Fibroblast of skin of right quadriceps (primary cell): ENCODE results near the gene GOSR1.
"Not testable (repeated sequence)": the region's sequence is repeated elsewhere in the genome, so short reads cannot be mapped to it uniquely, and the experiment has no call there.

Source experiments
- DNase-seq: peaks from one replicate; pipeline ENCODE4 v3.0.0-alpha.2; 2013

Gene GOSR1

DNA sequence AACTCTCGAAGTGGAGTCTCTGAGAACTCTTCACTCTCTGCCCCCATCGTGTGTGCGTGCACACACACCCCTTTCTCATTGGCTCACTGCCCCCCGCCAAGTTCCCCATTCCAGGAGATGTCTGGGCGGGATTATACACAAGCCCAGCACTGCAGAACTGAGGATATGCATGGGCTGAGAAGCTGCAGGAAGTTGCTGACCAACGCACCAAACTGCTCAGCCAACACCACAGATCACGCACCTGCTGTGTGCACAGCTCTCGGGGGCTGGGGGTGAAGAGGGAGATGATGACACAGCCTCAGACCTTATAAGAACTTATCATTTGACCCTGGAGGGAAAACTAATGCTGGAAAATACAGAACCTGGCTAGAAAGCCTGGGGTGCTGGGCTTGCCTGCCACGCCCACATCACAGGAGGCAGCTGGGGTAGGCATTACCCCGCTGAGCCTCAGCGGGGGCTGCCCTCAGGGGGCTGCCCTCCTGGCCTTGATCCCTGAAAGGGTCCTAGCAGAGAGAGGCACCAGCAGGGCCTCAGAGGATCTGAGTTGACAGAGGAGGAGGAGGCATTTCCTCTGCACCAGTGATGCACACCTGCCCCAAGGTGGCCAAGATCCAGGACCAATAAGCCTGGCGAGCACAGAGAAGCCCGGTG is 87.3 kb downstream of the GOSR1 start:
- not testable (repeated sequence) for DNase-seq

DNA sequence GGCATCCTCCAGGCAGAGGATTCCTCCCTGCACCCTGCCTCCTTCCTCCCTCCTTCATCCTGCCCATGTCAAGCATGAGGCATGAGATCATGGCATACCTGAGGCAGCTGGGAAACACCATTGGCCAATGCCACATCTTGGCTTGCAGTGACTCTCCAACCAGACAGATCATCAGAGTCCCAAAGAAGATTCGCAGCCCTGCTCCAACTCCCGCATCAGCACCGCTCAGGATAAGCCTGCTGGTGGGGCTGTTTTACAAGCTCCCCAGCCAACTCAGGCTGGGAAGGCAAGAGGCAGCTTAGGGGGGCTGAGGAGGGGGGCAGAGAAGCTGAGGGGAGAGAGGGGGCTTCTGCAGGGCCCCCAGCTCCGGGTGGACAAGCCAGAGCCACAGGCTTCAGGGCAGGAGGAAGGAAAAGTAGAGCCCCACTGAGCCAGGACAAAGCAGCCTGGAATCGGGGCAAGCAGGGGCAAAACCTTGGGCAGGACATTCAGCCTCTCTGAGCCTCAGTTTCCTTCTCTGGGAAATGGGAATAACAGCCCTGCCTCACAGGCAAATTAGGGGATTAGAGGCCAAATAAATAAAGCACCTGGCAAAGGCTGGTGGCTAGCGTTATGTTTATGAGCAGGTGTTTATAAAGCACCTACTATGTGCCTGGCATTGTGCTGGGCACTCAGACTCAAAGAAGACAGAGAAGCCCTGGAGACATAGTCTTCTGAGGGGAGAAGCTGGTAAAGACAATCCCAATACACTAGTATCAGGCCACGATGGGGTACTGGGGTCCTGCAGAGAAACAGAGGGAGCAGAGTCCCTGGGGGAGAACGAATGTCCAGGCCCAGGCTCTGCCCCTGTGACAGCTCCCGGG is 88.1 kb downstream of the GOSR1 start:
- no peak for DNase-seq

DNA sequence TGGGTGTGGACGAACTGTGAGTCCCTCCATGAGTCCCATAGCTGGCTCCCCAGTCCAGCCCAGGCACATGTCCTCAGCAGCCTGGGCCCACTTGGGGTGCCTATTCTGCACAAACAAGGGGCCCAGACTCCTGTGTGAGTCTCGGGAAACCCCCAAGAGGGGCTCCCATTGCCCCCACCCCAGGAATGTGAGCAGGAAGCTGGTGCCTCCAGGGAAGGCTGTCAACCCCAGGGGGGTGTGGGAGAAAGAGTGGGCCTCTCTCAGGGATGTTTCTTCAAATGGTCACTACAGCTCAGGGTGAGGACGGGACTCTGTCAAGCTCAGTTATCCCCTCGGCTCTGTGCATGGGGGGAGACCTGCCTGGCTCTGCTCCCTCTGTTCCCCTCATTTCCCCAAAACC is 88.9 kb downstream of the GOSR1 start:
- DNase-seq: not testable (repeated sequence)

DNA sequence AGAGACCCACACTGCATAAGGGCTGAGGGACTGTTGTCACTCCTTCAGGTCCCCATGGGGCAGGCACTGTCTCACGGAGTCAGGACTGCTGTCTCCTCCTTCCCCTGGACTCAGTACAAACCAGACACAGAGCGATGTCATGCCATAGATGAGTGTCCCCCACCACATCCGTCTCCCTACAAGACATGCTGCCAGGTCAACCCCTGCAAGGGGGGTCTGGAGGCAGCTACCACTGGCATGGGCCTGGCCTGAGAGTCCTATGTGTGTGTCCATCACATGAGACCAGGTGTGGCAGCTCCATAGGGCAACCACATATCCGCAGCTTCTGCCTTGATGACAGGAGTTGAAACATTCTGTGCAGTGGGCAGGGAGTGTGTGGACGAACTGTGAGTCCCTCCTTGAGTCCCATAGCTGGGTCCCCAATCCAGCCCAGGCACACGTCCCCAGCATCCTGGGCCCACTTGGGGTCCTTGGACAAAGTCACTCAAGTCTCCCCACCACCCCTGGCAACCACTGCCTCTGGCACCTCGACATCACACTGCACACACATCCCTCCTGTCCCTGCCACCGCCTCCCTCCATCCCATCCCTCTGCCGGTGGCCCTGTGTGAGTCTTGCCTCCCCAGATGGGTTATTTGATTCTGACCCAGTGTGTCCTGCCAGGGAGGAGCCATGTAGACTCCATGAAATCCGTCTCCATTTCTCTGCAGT is 89.5 kb downstream of the GOSR1 start:
- DNase-seq: not testable (repeated sequence)

DNA sequence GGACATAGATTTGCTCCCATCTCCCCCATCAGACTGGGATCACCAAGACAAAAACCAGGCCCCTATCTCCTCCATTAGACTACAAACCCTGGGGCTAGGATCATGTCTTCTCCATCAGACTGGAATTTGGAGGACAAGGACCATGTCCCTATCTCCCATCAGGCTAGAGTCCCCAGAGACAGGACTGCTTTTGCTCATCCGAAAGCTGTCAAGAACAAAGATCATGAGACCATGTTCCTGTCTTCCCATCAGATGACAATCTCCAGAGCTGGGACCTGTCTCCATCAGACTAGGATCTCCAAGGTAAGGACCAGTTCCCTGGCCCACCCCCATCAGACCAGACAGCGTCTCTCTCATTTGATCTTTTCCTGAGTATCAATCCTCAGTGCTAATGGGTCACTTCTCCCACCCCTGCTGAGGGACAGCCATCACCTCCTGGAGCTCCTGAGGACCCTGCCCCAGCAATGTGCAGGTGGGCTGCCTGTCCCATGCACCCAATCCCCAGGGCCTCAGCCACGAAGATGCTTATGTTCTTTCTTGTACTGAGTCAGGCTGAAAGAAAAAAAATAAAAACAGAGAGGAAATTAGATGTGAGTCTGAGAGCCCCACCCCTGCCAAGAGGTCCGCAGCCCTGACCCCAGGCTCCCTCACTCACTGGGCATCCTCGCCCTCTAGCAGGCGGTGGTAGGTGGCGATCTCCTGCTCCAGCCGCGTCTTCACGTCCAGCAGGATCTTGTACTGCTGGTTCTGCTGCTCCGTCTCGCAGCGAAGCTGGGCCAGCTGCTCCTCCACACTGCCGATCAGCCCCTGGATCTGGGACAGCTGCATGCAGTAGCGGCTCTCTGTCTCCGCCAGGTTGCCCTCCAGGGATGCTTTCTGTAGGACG is 90.3 kb downstream of the GOSR1 start:
- DNase-seq: no peak

DNA sequence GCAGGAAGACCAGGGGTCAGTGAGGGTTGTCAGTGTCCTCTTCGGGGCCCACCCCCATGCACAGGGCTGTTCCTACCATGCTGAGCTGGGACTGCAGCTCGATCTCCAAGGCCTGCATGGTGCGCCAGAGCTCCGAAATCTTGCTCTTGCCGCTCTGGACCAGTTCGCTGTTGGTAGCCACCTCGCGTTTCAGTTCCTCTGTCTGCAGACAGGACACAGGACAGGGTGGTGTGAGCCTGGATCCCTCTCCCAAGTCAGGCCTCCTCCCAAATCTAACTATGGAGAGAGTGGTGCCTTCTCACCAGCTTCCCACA is 90.9 kb downstream of the GOSR1 start:
- DNase-seq: no peak

DNA sequence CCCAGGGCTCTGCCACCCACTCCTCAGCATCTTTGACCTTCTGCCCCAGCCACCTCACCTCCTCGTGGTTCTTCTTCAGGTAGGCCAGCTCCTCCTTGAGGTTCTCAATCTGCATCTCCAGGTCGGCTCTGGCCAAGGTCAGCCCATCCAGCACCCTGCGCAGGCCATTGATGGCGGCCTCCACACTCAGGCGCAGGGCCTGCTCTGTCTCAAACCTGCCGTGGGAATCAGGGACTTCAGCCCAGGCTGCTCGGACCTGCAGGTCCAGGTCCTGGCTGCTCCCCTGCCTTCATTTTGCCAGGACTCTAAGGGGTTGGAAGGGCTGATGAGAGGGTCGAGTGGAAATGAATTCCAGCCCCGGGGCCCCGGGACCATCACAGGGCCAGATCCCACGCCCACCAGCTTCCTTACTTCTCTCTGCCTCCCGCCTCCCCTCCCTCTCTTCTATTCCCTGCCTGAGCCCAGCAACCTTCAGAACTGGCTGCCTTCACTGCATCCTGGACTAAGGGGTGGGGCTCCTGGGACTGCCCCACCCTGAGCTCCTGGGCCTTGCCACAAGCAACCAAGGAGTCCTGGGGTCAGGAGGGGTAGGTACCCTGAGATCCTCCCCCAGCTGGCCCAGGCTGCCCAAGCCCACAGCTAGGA is 92.4 kb downstream of the GOSR1 start:
- not testable (repeated sequence) for DNase-seq

DNA sequence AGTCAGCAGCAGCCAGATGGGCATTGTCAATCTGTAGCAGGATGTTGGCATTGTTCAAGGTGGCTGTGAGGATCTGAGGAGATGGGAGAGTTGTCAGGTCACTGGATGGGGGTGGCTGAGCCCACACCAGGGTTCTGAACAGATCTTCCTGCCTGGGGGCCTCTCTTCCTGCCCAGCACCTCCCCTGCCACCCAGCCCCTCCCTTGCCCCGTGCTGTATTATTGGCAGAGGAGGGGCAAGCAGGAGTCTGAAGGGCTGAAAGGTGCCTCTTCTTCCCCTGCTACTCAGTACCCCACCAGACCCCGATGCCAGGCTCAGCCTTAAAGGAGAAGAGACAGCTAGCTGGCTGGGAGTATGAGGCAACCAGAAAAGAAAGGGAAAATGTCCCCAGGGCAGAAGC is 93.0 kb downstream of the GOSR1 start:
- DNase-seq: no peak

DNA sequence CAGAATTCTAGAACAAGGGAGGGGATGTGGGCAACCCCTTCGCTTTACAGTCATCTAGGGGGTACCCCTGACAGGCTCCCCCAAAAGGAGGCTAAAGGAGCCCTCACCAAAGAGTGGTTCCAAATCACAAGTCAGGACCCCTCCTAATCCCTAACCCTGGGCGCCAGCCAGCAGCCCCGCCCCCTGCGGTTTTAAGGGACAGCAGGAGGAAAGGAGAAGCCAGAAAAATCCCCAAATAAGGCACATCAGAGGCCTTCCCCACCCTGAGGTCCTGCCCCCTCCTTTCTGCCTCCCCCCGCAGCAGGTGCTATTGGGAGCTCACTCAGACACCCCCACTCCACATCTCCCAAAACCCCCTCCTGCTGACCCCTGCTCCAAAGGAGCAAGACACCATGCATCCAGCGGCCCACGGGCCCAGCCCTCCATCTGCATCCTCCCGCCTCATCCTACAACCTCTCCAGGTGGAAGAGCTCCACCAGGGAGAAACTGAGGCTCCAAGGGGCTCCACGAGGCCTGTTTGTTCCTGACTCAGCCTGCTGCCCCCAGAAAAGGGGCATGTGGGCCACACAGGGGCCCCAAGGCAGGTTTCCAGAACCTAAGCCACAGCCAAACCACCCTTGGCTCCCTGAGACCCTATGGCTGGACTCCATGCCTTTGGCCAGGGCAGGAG is 93.5 kb downstream of the GOSR1 start:
- DNase-seq: no peak

DNA sequence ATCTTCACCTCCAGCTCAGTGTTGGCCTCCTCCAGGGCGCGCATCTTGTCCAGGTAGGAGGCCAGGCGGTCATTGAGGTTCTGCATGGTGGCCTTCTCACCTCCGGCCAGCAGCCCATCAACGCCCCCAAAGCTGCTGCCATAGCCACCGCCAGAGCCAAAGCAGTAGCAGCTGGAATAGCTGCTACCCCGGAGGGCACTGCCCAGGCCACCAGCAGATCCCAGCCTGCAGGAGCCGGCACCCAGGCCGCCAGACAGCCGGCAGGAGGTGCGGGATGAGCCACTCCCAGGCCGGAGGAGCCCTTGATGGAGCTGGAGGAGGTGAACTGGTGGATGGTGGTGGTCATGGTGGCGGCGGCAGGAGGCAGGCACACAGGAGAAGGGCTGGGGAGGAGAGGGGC is 94.2 kb downstream of the GOSR1 start:
- DNase-seq: not testable (repeated sequence)

DNA sequence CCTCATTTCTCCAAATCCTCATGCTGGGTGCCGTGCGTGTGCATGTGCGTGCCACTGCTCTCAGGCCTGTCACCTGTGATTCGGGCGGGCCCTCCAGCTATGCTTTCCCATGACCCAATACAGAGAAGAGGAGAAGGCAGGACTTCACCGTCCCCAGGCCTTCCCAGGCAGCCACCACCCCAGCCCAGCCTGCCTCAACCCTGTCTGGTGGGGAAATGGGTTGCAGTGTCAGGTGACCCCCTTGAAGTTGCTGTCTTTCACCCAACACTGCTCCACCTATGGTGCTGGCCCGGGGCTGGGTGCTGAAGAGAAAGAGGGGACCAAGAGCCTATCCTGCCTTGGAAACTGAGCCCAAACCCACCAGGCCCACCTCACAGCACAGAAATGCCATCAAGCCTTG is 94.7 kb downstream of the GOSR1 start:
- DNase-seq: no peak

DNA sequence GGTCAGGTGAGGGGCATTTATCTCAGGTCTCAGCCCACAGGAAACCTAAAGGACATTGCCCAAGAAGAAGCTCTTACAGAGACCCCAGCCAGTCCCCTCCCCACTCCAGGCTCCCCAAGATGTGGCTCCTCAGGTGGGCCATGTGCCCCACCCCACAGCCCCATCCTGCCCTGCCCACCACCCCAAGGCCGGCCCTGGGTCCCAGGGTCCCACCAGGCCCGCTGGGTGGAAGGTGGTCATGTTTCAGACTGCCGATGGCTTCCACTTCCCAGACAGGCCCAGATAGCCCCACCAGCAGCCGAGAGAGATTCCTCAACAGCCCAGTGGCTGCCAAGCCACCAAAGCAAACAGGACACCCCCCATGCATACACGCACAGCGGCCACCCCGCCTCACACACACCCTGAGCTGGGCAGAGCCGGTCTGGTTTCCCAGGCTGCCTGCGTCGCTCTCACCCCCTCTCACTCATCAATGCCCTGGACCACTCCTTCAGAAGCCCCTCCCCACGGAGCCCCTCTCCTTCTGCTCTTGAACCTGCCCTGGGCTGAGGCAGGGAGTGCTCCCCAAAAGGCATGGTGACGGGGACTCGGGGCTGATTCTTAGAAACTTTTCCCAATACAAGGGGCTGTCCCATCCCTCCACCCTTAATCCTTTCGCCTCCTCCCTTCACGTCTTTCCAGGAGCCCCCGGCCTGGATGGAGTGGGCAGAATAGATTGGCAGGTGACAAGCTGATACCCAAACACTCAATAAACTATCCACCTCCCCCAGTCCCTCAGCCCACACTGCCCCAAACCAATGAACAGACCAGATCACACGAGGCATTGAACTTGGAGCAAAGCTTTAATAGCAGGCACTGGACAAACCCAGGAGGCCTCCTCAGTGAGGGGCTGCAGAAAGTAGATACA is 95.7 kb downstream of the GOSR1 start:
- not testable (repeated sequence) for DNase-seq

DNA sequence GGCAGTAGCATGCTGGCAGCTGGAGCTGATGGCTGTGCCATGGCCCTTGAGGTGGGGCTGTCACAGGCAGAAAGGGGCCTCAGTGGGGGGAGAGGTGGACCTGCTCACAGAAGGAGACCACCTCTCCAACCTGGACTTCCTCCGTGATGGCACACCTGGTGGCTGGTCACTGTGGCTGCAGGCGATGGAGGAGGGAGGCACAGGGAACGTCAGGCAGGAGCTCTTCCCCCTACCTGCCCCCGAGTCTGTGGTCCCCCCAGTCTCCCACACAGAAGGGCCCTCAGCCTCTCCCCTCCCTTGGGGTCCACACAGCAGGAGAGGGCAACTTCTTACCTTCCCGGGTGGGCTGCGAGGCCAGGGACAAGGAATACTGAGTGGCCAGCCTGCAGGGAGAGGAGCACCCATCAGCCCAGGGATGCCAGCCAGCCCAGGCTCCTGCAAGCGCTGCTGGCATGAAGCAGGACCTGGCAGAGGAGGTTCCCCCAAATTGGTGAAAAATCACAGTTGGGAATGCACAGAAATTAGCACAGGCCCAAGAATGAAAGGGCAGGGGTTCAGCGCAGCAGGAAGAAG is 96.5 kb downstream of the GOSR1 start:
- no peak for DNase-seq

DNA sequence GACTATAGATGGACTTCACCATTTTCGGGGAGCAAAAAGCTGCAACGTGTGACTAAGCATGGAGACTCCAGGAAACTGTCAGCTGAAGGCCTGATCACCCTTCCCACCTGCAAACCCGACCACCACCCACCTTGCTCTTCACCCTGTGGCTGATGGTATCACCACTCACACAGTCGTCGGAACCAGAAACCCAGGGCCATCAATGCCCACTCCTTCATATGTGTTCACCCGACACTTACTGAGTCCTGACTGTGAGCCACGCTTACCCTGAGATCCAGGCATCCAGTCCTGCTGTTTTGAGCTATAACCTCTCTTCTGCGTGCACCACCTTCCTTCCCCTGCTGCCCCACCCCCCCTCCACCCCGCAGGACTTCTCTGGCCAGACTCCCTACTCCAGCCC is 97.1 kb downstream of the GOSR1 start:
- DNase-seq: not testable (repeated sequence)

DNA sequence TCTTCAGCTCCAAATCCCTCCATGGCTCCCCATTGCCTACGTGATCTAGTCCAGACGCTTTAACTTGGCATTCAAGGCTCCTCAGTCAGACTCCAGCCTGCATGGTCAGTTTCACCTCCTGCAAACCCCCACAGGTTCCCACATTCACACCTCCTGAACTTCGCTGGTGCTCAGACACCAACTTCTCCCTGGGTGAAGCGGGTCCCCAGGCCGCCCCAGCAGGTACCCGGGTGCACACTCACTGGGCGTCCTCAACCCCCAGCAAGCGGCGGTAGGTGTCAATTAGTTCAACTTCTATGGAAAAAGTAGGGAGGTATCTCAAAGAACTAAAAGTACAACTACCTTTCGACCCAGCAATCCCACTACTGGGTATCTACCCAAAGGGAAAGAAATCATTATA is 97.6 kb downstream of the GOSR1 start:
- DNase-seq: not testable (repeated sequence)

DNA sequence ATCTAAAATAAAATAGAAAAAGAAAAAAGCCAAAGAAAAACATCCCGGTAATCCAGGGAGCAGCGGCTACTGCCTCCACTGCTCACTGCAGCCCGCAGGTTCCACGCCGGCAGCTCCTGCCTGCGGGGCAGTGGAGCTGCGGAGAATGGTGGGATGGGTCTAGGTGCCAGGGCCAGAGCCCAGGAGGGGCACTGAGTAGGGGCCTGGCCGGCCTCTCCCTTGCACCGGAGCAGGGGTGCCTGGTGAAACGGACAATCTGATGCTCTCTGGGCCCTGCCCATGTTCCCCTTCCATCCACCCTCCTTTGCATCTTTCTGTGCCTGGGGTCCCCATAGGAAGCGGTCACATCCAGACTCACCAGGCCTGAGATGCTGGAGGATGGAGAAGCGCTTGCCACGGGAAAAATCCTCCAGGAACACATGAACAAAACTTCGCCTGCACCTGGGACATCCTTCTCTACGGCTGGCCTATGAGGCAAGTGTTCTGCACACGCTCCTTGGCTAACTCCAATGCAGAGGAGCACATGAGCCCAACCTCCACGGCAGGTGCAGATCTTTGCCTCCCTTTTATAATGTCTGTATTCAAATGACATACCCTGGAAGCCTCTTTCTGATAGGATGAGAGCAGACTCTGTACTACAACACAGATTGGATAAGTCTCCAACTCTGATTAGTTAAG is 98.6 kb downstream of the GOSR1 start:
- not testable (repeated sequence) for DNase-seq

DNA sequence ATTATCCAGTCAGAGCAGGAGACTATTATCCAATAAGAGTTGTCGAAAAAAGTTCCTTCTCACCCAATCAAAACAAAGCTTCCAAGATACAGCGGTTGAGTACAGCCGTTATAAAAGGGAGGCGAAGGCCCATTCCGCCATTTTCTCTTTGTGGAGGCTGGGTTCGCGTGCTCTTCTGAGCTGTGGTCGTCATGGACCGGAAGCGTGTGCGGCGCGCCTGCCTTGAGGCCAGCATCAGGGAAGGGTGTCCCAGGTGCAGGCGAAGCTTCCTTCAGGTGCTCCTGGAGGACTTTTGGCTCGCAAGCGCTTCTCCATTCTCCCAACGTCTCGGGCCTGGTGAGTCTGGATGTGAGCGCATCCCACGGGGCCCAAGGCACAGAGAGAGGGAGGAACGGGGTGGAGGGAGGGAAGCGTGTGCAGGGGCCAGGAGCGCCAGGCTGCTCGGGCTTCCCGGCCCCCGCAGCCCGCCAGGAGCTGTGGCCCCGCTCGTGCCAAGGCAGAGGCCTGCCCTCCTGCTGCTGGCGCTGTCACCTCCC is 99.2 kb downstream of the GOSR1 start:
- DNase-seq: no peak
